Keratinocyte (primary cell): ENCODE measurements around the gene FBXL17.

ENCODE experiments used
- EZH2 ChIP-seq: IDR thresholded peaks from one replicate; pipeline ENCODE4 v1.6.1; 2012; ENCODE audit warnings: inconsistent platforms, mild to moderate bottlenecking, low read length, moderate library complexity
- TF ChIP-seq, protein P1 (sequence below), 3 experiments: IDR thresholded peaks in 1 of 3; conservative IDR thresholded peaks in 1 of 3; optimal IDR thresholded peaks in 1 of 3; 2 replicates in 2 of 3; 3 replicates in 1 of 3; pipeline versions ENCODE3 to v1.5.1; 2011; ENCODE audit warnings: low read length in 3 of 3, mild to moderate bottlenecking in 3 of 3, moderate library complexity in 2 of 3, control low read depth in 1 of 3, inconsistent platforms in 1 of 3; ENCODE audit not compliant: insufficient read depth in 2 of 3; ENCODE audit errors: extremely low read depth in 1 of 3

GRCh38 chr5:108064302-108064701 lies 317.6 kb downstream of the FBXL17 start:
- TF ChIP-seq EZH2 = no peak
- TF ChIP-seq, protein P1, sequence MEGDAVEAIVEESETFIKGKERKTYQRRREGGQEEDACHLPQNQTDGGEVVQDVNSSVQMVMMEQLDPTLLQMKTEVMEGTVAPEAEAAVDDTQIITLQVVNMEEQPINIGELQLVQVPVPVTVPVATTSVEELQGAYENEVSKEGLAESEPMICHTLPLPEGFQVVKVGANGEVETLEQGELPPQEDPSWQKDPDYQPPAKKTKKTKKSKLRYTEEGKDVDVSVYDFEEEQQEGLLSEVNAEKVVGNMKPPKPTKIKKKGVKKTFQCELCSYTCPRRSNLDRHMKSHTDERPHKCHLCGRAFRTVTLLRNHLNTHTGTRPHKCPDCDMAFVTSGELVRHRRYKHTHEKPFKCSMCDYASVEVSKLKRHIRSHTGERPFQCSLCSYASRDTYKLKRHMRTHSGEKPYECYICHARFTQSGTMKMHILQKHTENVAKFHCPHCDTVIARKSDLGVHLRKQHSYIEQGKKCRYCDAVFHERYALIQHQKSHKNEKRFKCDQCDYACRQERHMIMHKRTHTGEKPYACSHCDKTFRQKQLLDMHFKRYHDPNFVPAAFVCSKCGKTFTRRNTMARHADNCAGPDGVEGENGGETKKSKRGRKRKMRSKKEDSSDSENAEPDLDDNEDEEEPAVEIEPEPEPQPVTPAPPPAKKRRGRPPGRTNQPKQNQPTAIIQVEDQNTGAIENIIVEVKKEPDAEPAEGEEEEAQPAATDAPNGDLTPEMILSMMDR (optimal IDR thresholded peaks at IDR 0.05 in 1 of 3, IDR thresholded peaks at IDR 0.05 in 1 of 3, conservative IDR thresholded peaks at IDR 0.05 in 1 of 3; ENCODE audit: extremely low read depth in 1 of 3, insufficient read depth in 2 of 3, low read length in 3 of 3) = no peak
